VCaP (cell line): ENCODE measurements around the gene LIPG.

Experiments used
- H3K27ac ChIP-seq: fragments of 450-650 bp; 2 replicates; pipeline ENCODE4 v1.5.1; 2017
- TF ChIP-seq, protein P1 (sequence below): fragments of 450-650 bp; conservative IDR thresholded peaks from 2 replicates; pipeline ENCODE4 v1.5.1; 2017; ENCODE audit warnings: mild to moderate bottlenecking, moderate library complexity

LIPG gene

DNA sequence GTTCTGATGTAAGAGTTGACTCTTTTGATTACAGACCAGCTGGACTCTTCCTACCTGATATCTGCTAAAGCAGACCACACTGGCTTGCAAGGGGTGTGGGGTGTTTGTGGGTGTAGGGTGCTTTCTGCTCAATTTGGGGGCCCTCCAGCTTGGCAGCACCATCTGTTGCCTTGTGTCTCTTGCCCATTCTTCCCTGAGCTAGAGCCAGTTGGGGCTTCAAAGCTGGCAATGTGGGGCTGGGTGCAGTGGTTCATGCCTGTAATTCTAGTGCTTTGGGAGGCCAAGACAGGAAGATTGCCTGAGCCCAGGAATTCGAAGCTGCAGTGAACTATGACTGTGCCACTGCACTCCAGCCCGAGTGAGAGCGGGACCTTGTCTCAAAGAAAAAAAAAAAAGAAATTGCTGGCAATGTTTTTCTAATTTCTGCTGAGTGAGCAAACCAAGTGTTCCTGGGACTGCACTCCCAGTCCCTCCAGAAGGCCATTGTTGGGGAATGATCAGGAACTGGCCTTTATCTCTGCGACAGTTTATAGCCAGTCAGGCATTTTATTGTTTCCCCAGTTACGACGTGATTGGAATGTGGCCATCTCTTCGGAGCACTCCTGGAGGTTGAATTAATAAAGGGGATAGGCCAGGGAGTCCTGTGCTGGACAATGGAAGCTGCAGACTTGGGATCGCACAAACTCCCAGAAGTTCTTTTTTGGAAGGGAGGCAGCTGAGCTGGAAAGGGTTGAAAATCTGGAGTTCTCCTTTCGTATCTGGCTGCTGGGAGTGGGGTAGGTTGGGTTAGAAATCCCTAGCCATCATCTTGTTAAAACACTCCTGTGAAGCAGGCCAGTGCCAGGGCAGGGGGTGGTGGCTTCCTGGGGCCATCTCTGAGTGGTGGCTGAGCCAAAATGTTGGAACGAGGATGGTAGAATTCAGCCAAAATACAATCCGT lies 57.2 kb downstream of the LIPG start:
- peak overlapping the region; percentile 74 for H3K27ac ChIP-seq
- TF ChIP-seq, protein P1, sequence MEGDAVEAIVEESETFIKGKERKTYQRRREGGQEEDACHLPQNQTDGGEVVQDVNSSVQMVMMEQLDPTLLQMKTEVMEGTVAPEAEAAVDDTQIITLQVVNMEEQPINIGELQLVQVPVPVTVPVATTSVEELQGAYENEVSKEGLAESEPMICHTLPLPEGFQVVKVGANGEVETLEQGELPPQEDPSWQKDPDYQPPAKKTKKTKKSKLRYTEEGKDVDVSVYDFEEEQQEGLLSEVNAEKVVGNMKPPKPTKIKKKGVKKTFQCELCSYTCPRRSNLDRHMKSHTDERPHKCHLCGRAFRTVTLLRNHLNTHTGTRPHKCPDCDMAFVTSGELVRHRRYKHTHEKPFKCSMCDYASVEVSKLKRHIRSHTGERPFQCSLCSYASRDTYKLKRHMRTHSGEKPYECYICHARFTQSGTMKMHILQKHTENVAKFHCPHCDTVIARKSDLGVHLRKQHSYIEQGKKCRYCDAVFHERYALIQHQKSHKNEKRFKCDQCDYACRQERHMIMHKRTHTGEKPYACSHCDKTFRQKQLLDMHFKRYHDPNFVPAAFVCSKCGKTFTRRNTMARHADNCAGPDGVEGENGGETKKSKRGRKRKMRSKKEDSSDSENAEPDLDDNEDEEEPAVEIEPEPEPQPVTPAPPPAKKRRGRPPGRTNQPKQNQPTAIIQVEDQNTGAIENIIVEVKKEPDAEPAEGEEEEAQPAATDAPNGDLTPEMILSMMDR, result no peak

DNA sequence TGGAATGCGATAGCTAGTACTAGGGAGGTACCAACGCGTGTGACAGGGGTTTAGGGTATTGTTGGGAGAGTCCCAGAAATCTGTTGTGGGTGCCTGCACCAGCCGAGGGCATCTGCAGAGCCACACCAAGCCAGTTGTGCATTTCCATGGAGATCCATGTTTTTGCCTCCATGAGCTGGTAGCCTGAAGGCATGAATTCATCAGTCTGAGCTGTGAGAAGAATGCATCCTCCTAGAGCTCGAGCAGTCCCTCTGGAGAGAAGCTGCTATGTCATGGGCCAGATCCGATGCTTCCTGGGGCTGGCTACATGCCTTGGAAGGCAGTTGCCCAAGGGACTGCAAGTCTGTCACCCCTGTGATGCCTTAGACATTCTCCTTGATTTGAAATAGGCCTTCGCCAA lies 57.9 kb downstream of the LIPG start:
- H3K27ac ChIP-seq, result peak overlapping the region; percentile 74
- TF ChIP-seq, protein P1, result no peak

DNA sequence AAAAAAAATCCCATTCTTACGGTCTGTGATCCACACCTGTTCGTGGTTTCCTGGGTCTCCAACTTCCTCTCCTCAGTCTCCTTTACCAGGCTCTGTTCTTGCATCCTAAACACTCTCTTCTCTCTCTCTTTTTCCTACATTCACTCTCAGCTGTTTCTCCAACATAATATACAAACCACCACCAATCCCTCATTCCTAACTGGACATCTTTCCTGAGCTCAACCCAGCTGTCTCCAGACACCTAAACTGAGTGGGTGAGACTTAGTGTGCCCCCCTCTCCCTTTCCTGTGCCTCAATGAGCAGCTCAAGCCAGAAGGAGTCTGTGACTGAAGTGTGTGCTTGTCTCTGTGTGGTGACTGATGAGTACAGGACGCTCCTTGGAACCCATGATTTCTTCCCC lies 59.4 kb downstream of the LIPG start:
- no peak overlapping the region for H3K27ac ChIP-seq
- TF ChIP-seq, protein P1, result no peak

DNA sequence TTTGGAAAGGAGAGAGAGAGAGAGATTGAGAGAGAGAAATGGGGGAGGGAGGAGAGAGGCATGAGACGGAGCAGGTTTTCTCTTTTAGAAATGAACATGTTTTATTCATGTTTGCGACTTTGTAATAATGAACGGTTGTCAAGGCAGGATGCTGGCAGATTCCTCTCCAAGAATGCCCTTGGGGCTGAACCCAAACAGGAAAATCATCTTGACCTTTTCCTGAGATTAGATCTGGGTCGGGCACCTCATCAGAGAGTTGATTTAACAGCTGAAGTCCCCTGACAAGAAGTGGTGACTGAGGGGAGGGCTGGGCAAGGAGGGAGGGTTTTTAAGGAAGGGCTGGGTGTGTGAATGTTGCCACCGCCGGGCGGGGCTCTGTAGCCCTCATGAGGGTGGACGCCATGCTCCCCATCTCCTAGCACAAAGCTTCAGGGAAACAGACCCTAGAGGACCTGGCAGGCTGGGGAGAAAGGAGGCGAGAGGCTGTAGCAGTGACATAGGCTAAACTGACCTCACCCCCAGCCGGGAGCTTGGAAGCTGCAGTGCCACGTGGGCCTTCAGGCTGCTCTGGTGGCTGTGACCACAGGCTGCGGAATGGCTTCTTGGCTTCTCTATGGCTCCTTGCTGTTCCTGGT lies 60.0 kb downstream of the LIPG start:
- TF ChIP-seq, protein P1, result no peak
- H3K27ac ChIP-seq, result no peak overlapping the region

DNA sequence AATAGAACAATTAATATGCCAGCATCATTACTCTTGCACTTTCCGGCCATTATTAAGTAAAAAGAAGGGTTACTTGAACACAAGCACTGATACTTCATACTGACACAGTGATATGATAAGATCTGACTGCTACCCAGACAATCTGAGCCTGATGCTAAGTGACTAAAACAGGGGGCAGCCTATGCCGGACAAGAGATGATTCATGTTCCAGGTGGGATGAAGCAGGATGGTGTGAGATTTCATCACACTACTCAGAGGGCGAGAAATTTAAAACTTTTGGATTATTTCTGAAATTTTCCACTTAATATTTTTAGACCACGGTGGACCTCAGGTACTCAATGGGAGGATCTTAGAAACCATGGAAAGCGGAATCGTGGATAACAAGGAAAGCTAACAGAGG lies 61.7 kb downstream of the LIPG start:
- TF ChIP-seq, protein P1, result no peak
- H3K27ac ChIP-seq, result no peak overlapping the region

DNA sequence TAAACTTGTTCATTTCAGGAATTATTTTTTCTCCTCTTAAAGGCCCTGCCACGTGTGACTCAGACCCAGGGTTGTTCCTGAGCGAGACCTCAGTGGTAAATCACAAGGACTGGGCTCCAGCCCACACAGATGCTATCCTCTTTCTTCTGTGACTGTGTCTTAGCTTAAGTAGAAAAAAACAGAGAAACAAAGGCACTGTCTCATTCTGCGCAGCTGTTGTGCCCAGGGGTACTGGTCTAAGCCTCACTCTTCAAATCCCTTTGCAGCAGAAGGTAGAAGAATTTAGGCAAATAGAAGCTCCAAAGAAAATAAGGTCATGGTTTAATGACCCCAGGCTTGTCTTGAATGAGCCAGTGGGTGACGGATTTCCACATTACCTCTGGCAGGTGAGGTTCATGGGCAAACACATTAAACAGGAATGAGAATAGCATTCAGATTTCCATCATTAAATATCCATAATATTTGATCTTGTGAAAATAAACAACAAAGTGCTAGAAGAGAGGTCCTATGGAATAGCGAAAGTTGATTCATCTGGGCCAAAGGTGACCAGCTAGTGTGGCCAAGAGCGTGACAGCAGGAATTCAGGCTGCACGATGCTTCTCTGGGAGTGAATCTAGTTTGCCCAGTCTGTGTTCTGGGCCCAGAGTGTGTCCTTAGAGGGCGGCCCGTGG lies 63.3 kb downstream of the LIPG start:
- TF ChIP-seq, protein P1, result no peak
- no peak overlapping the region for H3K27ac ChIP-seq

DNA sequence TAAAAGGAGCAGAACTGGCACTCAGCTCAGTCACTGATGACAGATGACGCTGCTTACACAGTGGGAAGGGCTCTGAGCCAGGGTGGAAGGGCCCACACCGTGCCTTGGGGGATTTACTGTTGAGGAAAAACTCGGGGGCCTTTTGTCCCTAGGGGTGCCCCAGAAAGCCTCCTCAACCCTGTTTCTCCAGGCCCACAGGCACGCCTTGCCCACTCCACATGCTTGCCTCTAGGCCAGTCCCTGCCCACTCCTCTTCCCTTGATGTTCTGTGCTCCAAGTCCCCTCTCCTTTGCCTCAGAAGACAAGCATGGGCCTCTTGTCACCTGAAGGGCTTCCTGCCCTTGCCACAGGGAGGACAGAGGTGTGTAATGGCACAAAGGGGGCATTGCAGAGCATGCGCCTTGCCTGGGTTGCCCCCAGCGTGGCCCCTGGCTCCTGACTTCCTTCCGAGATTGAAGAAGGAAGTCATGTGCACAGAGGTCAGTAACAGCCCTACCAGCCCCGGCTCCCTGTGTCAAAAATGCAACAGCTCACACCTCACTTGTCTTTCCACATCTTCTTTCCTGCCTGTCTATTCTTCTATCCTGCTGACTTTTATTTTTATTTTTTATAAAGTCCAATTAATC lies 65.1 kb downstream of the LIPG start:
- no peak overlapping the region for H3K27ac ChIP-seq
- TF ChIP-seq, protein P1, result no peak
